ENCODE results near the gene ESRRA. TPM values are rescaled to one million over a fixed set of nuclear protein-coding genes. Genes with fewer than 3 reads are reported as not detected.
"Not testable (repeated sequence)": the region's sequence is repeated elsewhere in the genome, so short reads cannot be mapped to it uniquely, and the experiment has no call there.

ESRRA gene
- polyA plus RNA-seq, 1 experiment: 5.5 TPM

GRCh38 chr11:64320556-64320955 is 15.2 kb downstream of the ESRRA start:
- no peak overlapping the region for H3K4me3 ChIP-seq (ENCODE audit: low read depth, low read length)
- TF ChIP-seq, protein P1, sequence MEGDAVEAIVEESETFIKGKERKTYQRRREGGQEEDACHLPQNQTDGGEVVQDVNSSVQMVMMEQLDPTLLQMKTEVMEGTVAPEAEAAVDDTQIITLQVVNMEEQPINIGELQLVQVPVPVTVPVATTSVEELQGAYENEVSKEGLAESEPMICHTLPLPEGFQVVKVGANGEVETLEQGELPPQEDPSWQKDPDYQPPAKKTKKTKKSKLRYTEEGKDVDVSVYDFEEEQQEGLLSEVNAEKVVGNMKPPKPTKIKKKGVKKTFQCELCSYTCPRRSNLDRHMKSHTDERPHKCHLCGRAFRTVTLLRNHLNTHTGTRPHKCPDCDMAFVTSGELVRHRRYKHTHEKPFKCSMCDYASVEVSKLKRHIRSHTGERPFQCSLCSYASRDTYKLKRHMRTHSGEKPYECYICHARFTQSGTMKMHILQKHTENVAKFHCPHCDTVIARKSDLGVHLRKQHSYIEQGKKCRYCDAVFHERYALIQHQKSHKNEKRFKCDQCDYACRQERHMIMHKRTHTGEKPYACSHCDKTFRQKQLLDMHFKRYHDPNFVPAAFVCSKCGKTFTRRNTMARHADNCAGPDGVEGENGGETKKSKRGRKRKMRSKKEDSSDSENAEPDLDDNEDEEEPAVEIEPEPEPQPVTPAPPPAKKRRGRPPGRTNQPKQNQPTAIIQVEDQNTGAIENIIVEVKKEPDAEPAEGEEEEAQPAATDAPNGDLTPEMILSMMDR (IDR thresholded peaks at IDR 0.05; ENCODE audit: low read depth, low read length): no peak
- POLR2A ChIA-PET: no interaction called here
- no peak for DNase-seq (ENCODE audit: low read depth, low spot score)
- CTCF ChIA-PET: interaction anchor here (1.0 kb wide), 1 partner anchor 11 kb away, joined by 3 read pairs; no protein-coding TSS in a partner anchor
- no peak overlapping the region for H3K27ac ChIP-seq (ENCODE audit: low read depth, low read length)
- no peaks in the 10 kb centered on the region; the same call in 1 of the 2 replicates for H3K9me3 ChIP-seq (ENCODE audit: control insufficient read depth, insufficient read depth, low read length)
- H3K27me3 ChIP-seq (ENCODE audit: control insufficient read depth, insufficient read depth, low read length): no peaks in the 10 kb centered on the region

GRCh38 chr11:64321026-64321425 is 15.7 kb downstream of the ESRRA start:
- no peak for DNase-seq (ENCODE audit: low read depth, low spot score)
- Histone ChIP-seq H3K27me3 (ENCODE audit: control insufficient read depth, insufficient read depth, low read length) (no peaks in the 10 kb centered on the region), H3K4me3 (ENCODE audit: low read depth, low read length) (no peak overlapping the region), H3K27ac (ENCODE audit: low read depth, low read length) (no peak overlapping the region), H3K9me3 (ENCODE audit: control insufficient read depth, insufficient read depth, low read length) (no peaks in the 10 kb centered on the region; the same call in 1 of the 2 replicates)
- ChIA-PET POLR2A (no interaction called here), CTCF (interaction anchor here (1.0 kb wide), 1 partner anchor 11 kb away, joined by 3 read pairs; no protein-coding TSS in a partner anchor)
- TF ChIP-seq, protein P1 (IDR thresholded peaks at IDR 0.05; ENCODE audit: low read depth, low read length): no peak

DNA sequence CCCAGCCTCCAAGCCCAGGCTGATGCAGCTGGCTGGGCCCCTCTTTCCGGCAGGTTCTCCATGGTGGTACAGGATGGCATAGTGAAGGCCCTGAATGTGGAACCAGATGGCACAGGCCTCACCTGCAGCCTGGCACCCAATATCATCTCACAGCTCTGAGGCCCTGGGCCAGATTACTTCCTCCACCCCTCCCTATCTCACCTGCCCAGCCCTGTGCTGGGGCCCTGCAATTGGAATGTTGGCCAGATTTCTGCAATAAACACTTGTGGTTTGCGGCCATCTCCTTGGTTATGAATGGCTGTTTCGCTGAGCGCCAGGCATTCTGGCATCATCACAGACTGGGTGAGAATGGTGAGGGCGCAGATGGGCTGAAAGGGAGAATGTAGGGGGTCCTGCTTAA is 16.2 kb downstream of the ESRRA start:
- Histone ChIP-seq H3K27ac (ENCODE audit: low read depth, low read length) (no peak overlapping the region), H3K9me3 (ENCODE audit: control insufficient read depth, insufficient read depth, low read length) (no peaks in the 10 kb centered on the region; the same call in 1 of the 2 replicates), H3K27me3 (ENCODE audit: control insufficient read depth, insufficient read depth, low read length) (no peaks in the 10 kb centered on the region), H3K4me3 (ENCODE audit: low read depth, low read length) (no peak overlapping the region)
- DNase-seq (ENCODE audit: low read depth, low spot score): no peak
- ChIA-PET POLR2A (no interaction called here), CTCF (interaction anchor here (0.8 kb wide), 1 partner anchor 34 kb away, joined by 7 read pairs; no protein-coding TSS in a partner anchor)
- TF ChIP-seq, protein P1 (IDR thresholded peaks at IDR 0.05; ENCODE audit: low read depth, low read length): no peak

- Histone ChIP-seq H3K9me3 (ENCODE audit: control insufficient read depth, insufficient read depth, low read length) (no peaks in the 10 kb centered on the region; the same call in 1 of the 2 replicates), H3K27ac (ENCODE audit: low read depth, low read length) (no peak overlapping the region), H3K27me3 (ENCODE audit: control insufficient read depth, insufficient read depth, low read length) (no peaks in the 10 kb centered on the region), H3K4me3 (ENCODE audit: low read depth, low read length) (no peak overlapping the region)
- TF ChIP-seq, protein P1 (IDR thresholded peaks at IDR 0.05; ENCODE audit: low read depth, low read length): no peak
- ChIA-PET POLR2A (no interaction called here), CTCF (interaction anchor here (1.4 kb wide), 1 partner anchor 118 kb away, joined by 3 read pairs; no protein-coding TSS in a partner anchor)
- no peak for DNase-seq (ENCODE audit: low read depth, low spot score)
Observed at GRCh38 chr11:64322925-64323260, 17.6 kb downstream of the ESRRA start.

DNA sequence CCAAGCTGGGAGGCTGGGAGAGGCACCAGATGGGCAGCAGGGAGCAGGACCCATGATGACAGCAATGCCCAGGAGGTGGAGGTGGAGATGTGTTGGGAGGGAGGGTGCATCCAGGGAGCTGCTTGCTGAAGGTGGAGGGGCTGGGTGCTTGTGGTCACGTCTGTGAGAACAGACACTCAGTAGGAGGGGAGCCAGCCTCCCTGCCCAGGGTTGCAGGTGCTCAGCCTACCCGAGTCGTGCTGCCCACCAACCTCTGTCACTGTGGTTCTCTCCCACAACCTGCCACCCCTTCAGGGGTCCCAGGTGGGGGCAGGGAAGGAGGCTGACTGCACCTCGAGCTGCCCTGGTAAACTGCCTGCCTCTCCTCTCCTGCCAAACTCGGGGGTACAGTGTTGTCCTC is 18.0 kb downstream of the ESRRA start:
- TF ChIP-seq, protein P1 (IDR thresholded peaks at IDR 0.05; ENCODE audit: low read depth, low read length): no peak
- POLR2A ChIA-PET: interaction anchor here (0.5 kb wide), 1 partner anchor 153 kb away, joined by 3 read pairs; no protein-coding TSS in a partner anchor
- H3K27me3 ChIP-seq (ENCODE audit: control insufficient read depth, insufficient read depth, low read length): no peaks in the 10 kb centered on the region
- DNase-seq (ENCODE audit: low read depth, low spot score): no peak
- CTCF ChIA-PET: interaction anchor here (1.0 to 1.4 kb wide), 2 partner anchors 32 to 119 kb away, joined by 3 read pairs; no protein-coding TSS in a partner anchor
- H3K9me3 ChIP-seq (ENCODE audit: control insufficient read depth, insufficient read depth, low read length): no peaks in the 10 kb centered on the region; the same call in 1 of the 2 replicates
- no peak overlapping the region for H3K4me3 ChIP-seq (ENCODE audit: low read depth, low read length)
- no peak overlapping the region for H3K27ac ChIP-seq (ENCODE audit: low read depth, low read length)

DNA sequence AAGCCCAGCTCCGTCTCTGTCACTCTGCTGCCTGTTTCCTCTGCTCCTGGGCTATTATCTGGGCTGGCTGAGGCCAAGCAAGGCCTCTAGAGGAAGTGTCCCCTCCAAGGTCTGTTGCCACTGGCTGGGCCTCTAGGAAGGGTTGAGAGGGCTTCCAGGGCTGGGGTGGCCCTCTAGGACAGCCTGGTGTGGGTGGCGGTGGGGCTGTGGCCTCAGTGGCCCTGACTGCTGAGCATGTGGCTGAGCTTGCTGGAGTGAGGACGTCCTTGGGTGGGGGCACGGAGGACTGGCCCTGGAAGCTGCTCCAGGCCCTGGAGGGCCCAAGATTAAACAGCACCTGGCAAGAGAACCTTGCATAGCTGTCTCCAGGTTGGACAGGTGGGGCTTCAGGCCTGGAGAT is 18.7 kb downstream of the ESRRA start:
- not testable (repeated sequence) for H3K27me3 ChIP-seq (ENCODE audit: control insufficient read depth, insufficient read depth, low read length); DNase-seq (ENCODE audit: low read depth, low spot score); H3K9me3 ChIP-seq (ENCODE audit: control insufficient read depth, insufficient read depth, low read length); H3K4me3 ChIP-seq (ENCODE audit: low read depth, low read length); H3K27ac ChIP-seq (ENCODE audit: low read depth, low read length)
- POLR2A ChIA-PET: interaction anchor here (0.5 kb wide), 1 partner anchor 154 kb away, joined by 3 read pairs; no protein-coding TSS in a partner anchor
- CTCF ChIA-PET: interaction anchor here (1.0 kb wide), 2 partner anchors 9 to 31 kb away, joined by 3 read pairs; no protein-coding TSS in a partner anchor

All from AG04450 (cell line).